ENCODE measurements around the gene C10orf105.

The C10orf105 gene

DNA sequence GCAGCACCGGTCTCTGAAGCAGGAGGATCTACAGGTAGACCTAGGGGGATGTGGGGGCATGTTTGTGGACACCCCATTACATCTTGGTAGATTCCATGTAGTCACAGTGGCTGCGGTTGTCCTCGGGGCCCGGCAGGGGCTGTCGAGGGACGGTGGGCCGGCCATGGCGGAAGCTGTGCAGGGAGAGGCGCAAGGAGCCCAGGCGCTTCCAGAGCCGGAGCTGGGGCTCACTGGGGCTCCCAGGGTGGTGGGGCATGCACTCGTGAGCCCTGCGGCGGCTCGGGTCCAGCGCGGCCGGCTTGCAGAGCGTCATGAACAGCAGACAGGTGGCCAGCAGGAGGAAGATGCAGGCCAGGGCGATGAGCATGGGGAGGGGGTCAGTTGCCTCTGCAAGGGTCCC lies 3.7 kb downstream of the C10orf105 start:
- FAIRE-seq, result no peak

DNA sequence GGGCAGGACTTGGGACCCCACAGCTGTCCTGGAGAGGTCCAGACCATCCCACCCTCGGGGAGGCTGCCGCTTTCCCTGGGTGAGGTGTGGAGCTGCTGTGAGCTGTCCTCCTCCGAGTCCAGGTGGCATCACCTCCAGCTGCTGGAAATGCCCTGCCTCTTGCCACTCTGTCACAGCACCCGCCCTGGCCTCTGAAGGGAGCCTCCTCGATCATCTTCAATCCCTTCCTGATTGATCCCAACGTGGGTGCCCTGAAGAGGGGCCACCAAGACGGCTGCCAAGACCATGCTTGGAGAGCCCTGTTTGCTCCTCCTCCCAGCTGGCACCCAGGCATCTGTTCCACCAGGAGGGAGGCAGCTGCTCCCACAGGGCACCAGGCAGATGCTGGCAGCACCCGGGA lies 4.6 kb downstream of the C10orf105 start:
- no peak for FAIRE-seq

DNA sequence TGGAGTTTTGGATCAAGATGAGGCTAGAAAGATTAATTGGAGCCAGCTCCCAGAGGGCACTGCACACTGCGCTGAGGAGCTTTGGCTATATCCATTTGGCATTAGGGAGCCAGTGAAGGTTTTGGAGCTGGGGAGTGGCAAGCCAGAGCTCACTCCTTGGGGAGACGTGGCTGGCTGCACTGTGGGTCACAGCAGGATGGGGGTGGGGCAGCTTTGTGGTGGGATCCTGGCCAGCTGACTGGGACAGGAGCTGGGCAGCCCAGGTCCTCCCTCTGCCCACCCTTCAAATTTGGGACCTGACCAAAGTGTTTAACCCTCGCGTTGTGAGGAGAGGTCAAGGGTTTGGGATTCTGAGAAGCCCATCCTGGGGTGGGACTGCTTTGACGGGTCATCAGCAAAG lies 5.0 kb downstream of the C10orf105 start:
- FAIRE-seq, result no peak

DNA sequence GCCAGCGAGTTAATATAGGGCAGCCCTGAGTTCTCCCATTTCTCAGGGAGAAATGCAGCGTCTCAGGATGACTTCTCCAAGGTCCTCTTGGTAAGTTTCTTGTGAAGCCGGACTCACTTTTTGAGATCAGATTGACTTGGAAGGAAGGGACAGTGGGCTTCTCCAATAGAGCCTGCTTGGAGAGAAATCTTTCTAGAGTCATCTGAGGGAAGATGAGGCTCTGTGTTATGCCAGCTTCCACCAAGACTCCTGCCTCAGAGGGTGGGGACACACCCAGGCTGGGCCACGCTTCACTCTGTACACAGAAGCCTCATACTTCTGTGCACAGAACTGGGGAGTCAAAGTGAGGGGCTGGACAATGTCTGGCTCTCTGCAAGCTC lies 5.6 kb downstream of the C10orf105 start:
- no peak for FAIRE-seq

DNA sequence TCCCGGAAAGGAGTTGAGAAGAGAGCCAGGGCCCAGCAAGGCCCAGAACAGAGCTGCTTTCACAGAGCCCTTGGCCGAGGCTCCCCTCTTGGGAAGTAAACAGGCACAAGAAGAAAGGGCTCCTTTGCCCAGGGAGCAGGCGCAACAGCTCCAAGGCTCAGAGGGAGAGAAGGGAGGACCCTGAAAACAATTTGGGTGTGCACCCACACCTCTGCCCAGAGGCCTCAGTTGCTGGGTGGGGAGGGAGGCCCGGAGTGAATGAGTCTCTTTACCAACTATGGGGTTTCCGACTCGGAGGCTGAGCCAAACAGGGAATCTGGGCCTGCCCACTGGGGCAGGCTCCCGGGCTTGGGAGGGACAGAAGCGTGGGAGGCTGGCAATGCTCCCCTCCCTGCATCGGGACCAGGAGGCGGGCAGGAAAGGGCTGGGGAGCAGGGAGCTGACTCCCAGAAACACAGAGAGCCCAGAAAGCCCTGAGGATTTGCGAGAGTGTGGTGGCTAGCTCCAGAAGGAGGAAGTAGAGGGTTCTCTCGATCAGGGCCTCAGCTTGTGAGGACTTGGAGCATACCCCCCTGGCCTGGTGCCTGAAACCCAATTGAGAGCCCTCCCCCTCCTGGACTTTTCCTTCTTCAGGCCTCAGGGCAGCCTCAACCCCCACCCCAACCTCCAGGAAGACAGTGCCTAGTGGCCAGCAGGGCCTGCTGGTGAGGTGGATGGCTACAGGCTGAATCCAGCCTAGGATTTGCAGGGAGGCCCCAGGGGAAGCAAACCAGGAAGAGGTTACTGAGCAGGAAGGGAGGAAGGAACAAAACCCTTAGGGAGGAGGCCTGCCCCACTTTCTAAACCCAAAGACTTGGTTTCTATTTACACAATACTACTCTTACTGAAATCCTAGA lies 6.2 kb downstream of the C10orf105 start:
- no peak for FAIRE-seq

DNA sequence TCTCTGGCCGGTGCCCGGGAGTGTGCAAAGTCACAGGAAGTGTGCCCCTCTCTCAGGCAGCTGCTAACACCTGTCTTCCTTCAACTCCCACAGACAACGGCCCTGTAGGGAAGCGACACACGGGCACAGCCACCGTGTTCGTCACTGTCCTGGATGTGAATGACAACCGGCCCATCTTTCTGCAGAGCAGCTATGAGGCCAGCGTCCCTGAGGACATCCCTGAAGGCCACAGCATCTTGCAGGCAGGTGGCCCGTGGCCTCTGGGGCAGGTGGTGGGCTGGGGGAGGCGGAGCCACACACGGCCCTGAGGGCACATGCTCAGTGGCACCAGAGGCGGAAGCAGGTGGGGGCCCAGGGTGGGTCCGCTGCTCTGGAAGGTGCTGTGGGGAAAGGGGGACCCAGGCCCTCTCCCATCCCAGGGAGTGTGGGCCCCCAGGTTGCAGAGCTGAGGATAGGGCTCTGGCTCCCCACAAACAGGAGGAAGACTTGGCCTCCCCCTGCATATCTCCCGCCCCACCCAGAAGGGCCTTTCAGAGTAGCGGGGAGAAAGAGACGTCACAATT lies 6.9 kb downstream of the C10orf105 start:
- no peak for FAIRE-seq

DNA sequence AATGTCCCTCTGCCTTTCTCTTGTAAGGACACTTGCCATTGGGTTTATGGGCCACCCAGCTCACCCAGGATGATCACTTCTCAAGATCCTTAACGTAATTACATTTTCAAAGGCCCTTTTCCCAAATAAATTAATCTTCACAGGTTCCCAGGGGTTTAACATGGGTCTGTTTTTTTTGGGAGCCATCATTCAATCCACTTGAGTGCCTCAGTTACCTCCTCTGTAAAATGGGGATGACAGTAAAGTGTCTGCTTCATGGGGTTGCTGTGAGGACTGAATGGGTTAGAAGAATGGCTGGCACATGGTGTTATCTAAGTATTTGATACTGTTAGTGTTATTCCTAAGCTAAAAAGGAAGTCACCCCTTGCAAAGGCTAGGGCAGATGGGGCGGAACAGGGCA lies 7.4 kb downstream of the C10orf105 start:
- no peak for FAIRE-seq

DNA sequence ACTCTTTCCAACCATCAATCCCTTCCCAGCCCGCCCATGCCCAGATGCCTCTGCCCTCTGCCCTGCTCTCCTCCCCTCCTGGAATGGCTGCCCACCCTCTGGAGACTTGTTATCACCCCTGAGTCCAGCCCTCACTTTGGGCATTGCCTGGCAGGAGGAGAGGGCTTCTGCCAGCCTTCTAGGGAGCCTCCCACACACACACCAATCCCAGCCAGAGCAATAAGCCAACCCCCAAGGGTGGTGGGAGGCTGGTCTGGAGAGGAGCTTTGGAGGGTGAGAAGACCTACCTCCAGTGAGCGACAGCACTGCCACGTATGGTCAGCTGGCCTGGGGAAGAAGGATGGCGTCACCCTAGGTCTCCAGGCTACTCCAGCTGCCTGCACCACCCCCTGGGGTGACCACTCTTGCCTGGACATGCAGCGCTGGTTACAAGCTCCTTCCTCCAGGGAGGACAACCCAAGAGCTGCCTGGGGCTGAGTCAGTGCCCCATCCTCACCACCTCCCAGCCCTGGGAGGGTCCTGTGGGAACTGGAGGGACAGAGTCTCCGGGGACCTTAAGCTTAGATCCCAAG lies 8.4 kb downstream of the C10orf105 start:
- FAIRE-seq, result no peak

DNA sequence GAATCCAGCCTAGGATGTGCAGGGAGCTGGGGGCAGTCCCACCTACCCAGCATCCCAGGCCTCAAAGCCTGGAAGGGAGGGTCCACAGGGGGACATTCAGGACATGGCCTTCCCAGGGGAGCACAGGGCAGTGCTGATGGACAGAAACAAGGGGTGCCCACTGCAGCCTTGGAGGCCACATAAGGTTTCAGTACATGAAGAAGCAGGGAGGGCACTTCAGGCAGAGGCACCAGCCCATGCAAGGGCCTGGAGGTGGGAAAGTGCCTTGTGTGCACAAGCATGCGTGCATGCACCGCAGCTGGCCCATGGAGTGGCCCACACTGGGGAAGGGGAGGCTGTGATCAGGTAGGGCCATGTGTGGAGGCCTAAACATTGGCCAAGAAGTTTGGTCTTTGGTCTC lies 9.1 kb downstream of the C10orf105 start:
- no peak for FAIRE-seq

DNA sequence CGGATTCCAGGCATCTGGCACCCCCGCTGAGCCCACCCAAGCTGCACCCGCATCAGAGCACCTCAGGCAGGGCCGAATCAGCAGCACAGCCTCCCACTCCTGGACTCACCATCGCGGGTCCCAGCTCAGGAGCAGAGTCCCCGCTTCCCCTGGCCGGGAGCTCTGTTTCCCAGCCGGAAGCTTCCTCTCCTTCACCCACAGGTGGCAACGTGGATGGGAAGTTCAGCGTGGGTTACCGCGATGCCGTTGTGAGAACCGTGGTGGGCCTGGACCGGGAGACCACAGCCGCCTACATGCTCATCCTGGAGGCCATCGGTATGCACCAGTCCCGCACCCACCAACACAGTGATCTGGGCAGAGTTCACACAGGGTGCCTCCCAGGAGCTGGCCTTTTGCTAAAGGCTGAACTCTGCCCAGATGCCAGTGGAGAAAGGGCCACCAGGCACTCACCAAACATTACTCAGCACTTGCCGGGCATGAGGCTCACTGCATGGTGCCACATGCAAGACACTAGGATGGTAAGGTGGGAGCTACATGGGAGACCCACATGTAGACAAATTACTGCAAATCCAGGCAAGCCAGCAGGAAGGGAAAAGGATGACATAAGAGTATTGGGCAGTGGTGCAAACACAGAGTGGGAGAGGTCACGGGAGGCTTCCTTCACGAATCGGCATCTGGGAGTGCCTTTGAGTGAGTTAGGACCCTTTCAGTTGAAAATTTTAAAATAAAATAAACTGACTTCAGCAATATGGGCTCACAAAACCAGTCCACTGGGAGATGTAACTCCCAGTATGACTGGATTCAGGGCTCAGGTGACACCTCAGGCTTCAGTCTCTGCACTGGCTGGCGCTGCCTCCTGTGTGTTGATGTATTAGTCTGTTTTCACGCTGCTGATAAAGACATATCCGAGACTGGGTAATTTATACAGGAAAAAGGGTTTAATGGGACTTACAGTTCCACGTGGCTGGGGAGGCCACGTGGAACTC lies 10.4 kb downstream of the C10orf105 start:
- FAIRE-seq, result no peak

DNA sequence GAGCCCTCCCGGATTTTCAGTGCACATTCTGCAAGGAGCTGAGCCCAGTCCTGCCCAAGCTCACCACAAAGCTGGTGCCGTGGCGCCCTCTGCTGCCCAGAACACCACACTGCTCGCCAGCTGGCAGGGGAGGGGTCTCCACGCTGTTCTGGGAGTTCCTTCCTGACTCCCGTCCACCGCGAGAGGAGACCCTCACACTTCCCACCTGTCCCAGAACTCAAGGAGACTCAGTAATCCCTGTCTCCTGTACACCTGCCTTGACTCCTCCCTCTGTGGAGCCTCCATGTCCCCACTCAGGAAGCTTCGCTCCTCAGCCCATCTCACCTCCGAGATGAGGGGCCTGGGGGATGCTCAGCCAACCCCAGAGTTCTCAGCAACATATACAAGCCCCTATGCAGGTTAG lies 11.3 kb downstream of the C10orf105 start:
- no peak for FAIRE-seq

DNA sequence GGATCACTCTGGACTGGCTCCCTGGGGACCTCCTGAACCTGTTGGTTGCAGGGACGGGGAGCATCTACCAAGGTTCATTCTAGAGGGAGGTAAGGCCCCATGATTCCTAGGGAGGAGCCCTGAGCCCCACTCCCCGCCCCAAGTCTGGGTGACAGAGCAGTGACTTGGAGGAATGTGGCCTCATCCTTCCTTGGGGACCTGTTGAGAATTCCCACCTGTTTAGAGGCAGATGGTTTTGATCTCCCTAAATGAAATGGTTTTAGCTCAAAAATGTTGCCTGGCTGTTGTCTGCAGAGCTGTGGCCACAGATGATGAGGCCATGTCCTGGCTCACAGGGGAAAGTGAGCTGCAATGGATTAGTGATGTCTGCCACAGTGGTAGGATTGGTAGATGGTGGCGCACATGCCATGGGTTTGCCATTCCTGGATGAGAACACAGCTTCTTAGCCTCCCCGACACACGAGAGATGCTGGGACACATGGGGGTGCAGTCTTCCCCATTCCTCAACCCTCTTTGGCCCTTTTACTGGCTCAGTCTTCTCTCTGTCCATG lies 12.3 kb downstream of the C10orf105 start:
- no peak for FAIRE-seq

DNA sequence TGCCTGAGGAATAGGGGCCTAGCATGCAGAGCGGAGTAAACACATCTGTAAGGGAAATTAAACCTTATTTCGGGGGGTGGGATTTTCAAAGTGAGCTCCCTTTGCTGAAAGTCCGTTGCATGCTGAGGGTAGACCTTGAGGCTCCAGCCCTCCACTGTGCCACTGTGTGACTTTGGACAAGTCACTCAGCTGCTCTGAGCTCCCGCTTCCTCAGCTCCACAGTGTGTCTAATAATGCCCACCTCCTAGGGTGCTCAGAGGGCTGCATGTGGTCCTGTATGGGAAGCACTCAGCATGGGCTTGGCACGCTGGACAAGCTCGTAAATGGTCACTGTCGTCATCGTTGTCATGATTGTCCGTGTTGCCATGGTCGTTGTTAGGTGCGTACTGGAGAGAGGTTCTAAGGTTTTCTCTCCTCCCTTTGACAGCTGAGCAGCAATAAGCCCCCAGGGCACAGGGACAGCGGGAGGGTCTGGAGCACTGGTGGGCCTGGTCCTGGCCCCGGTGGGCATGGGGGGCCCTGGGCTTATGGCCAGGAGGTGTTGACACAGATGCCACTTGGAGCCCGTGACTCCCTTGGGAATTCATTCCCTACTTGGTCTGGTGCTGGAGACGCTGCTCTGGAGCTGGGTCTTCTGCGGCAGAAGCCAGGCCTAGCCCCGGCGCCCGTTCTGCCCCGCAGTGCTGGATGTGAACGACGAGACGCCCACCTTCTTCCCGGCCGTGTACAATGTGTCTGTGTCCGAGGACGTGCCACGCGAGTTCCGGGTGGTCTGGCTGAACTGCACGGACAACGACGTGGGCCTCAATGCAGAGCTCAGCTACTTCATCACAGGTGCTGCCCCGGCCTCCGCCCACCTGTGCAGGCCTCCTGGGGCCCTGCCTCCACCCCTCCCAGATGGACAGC lies 13.1 kb downstream of the C10orf105 start:
- no peak for FAIRE-seq

DNA sequence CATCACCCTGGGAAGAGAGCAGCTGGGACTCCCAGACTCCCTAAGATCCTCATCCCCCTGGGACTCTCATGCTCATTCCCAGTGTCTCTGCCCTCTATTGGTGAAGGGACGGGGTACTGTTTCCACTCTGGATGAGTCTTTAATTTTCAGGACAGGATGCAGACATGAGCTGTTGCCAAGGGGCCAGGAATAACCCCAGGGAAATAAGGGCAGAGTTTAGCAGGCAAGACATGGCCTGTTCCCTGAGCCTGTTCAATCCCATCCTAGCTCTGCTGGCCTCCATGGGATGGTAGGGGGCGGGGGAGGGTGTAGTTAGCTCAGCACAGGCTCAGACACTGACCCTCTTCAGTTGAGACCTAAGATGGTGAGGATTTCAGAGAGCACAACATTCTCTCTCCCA lies 14.0 kb downstream of the C10orf105 start:
- FAIRE-seq, result no peak

DNA sequence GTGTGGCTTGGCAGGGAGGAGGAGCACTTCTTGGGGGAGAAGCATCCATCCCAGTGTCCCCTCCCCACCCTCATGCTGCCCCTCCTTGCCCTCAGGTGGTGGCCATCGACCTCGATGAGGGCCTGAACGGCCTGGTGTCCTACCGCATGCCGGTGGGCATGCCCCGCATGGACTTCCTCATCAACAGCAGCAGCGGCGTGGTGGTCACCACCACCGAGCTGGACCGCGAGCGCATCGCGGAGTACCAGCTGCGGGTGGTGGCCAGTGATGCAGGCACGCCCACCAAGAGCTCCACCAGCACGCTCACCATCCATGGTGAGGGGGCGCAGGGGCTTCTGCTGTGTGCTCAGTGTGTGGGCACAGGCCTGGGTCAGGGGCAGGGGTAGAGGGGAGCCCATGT lies 14.8 kb downstream of the C10orf105 start:
- no peak for FAIRE-seq

DNA sequence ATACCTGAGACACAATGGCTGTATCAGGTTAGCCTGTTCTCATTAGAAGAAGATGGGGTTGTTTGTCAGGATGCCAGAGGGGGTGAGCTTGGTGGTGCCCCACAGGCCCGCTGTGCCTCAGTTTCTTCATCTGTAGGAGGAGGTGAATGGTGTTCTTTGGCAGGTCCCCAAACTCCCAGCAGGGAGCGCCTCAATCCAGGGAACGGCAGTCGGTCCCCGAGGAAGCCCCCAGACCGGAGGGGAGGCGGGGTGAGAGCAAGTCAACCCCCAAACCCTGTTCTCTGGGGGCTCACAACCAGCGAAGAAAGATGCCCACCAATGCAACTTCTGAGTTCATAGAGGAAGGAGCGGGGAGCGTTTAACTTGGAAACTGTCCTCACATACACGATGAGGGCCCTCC lies 16.0 kb downstream of the C10orf105 start:
- FAIRE-seq, result no peak

DNA sequence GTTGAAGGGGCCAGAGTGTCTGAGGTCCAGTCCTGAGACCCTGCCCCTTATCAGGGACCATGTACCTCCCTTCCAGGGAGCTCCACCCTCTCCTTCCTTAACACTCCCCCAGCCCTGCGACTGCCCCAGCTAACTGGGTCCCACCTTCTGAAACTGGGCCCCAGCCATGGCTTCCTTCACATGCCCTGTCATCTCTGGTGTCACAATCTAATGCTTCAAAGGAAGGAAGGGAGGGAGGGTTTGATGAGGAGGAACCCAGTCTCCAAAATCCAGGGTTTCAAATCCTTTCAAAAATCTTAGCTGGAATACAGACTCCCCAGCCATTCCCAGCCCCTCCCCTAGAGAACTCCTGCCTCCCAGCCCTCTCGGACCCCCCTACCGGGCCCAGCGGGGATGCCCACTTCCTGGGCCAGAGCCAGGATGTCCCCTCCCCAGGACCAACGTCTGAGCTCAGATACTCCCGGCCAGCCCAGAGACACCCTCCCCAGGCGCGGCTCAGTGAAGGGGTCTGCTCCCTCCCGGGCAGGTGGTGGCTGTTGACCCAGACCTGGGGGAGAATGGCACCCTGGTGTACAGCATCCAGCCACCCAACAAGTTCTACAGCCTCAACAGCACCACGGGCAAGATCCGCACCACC lies 18.0 kb downstream of the C10orf105 start:
- no peak for FAIRE-seq

DNA sequence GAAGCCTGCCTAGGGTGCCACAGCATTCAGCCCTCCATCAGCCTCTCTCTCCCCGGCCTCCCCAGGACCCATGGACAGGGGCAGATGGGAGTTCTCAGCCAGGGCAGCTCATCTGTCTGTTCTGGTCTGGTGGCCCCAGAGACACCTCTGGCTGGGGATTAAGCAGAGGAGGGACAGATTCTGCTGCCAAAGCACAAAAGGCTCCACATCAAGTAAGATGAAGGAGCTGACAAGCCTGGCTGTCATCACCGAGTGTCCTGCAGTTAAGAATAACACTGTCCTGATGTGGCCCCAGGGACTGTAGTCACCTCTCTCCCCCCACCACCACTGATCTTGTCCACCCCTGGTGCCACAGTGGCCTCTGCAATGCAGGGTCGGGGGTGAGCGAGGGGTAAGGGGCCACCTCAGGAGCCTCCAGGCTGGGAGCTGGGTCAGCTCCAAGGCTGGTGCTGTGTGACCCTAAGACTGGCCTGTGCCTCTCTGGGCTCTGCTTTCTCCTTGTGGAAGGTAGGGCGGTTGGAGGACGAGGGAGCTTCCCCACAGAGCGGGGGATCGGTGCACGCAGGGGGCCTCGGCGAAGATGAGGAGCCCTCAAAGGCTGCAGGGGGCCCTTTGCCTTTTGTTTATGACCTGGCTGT lies 18.7 kb downstream of the C10orf105 start:
- FAIRE-seq, result no peak

DNA sequence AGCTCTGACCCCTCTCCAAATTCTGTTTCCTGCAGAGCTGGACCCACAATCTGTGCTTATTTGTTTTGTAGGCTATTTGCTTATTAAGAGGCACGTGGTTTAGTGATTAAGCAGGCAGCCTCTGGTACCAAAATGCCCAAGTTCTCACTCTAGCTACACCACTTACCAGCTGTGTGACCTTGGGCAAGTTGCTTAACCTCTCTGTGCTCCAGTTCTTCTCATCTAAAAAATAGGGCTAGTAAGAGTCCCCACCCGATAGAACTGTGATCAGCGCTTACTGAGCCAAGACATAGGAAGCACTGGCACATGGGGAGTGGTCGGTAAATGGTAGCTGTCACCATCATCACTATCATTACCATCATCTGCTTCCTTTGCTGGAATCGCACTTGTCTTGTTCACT lies 20.8 kb downstream of the C10orf105 start:
- no peak for FAIRE-seq

DNA sequence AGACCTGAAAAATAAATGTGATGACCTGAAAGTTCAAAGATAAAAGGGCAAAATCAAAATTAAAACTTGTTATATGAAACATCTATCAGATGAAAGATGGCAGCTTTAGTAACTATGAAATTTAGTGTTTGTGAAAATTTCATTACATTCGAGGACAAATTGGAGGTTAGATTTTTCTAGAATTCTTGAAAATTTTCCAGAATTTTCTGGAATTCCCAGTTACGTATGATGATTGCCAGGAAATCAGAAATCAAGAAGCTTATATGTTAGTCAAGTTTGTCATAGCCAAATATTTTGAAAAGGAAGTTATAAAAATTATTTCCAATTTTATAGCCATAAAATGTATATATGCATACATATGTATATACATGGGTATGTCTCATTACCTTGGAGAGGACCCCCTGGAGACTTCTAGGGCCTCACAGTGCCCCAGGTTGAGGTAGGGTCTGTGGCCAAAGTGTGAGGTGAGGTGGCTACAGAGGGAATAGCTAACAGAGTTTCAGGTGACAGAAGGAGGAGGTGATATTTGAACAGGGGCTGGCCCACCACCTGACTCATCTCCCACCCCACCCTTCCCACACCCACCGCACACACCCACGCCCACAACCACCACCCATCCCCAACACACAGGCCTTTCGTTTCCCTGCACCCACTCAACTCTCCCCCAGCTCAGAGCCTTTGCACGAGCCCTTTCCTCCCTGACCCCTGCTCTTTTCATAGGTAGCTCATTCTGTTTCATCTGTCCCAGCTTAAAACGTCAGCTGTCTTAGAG lies 21.5 kb downstream of the C10orf105 start:
- FAIRE-seq, result no peak
